GM12892 (cell line): Measurements from ENCODE around the gene OR51I2.

ENCODE experiments used
- POLR2A ChIP-seq: IDR thresholded peaks from 2 replicates; pipeline ENCODE4 v1.6.1; 2011; ENCODE audit warnings: low read depth, low read length, control low read depth
- POLR2AphosphoS5 ChIP-seq: IDR thresholded peaks from 2 replicates; pipeline ENCODE4 v1.6.1; 2011; ENCODE audit warnings: low read depth, low read length, control low read depth

DNA sequence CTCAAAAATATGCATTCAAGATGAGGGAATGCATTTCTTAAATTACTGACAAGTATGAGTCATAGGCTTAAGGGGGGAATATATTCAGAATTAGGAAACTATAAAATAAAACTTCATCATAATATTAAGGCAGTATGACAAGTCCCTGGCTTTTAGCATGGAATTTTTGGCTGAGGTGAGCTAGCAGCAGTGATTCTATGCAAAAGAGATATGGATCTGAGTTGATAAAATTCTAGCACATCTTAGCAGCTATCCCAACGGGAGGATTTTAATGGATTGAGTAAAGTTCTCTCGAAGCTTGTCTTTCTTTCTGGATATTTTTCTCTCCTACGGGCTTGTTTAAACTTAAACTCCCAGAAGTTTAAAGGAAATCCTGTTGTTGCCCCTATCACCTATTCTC, 26.0 kb upstream of the OR51I2 start:
- no peak for TF ChIP-seq POLR2A
- no peak for TF ChIP-seq POLR2AphosphoS5
